ENCODE results near the gene MCTP1.

The MCTP1 gene

DNA sequence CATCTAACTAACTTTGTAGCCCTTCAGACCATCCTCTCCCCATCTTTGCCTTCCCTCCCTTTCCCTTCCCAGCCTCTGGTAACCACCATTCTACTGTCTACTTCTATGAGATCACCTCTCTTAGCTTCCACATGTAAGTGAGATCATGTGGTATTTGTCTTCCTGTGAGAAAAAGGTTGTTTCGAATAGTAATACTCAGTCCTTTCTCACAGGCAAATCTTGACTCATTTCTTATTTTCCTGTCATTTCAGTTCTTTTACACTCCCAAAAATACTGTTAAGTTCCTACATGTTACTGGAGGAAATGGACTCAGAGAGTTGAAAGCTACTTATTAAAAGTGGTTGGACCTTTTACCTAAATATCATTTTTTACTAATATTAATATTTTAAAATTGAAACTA is 584.3 kb downstream of the MCTP1 start:
- no peak overlapping the region for H3K4me3 ChIP-seq (replicated peaks; ENCODE audit: low read depth, low read length)
- no peak for DNase-seq (ENCODE audit: low read depth)
- TF ChIP-seq, protein P1, sequence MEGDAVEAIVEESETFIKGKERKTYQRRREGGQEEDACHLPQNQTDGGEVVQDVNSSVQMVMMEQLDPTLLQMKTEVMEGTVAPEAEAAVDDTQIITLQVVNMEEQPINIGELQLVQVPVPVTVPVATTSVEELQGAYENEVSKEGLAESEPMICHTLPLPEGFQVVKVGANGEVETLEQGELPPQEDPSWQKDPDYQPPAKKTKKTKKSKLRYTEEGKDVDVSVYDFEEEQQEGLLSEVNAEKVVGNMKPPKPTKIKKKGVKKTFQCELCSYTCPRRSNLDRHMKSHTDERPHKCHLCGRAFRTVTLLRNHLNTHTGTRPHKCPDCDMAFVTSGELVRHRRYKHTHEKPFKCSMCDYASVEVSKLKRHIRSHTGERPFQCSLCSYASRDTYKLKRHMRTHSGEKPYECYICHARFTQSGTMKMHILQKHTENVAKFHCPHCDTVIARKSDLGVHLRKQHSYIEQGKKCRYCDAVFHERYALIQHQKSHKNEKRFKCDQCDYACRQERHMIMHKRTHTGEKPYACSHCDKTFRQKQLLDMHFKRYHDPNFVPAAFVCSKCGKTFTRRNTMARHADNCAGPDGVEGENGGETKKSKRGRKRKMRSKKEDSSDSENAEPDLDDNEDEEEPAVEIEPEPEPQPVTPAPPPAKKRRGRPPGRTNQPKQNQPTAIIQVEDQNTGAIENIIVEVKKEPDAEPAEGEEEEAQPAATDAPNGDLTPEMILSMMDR (IDR thresholded peaks at IDR 0.05; ENCODE audit: low read length, missing control alignments): no peak

DNA sequence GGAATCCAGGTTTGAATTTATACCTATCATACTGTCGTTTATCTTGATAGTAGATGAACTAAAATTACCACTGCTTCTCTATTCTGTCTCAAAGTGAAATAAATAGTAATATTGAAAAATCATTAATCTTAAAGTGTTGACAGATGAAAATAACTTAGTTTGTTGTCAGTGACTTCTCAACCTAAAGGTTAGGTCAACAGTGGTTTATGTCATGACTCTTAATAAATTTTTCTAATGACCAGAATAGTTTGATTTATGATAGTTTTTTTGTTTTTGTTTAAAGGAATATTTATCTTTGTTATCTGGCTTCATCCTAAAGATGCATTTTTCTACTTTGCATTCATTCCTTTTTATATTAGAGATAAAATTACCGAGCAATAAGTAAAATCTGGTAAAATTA is 585.3 kb downstream of the MCTP1 start:
- TF ChIP-seq, protein P1 (IDR thresholded peaks at IDR 0.05; ENCODE audit: low read length, missing control alignments): no peak
- no peak for DNase-seq (ENCODE audit: low read depth)
- no peak overlapping the region for H3K4me3 ChIP-seq (replicated peaks; ENCODE audit: low read depth, low read length)

DNA sequence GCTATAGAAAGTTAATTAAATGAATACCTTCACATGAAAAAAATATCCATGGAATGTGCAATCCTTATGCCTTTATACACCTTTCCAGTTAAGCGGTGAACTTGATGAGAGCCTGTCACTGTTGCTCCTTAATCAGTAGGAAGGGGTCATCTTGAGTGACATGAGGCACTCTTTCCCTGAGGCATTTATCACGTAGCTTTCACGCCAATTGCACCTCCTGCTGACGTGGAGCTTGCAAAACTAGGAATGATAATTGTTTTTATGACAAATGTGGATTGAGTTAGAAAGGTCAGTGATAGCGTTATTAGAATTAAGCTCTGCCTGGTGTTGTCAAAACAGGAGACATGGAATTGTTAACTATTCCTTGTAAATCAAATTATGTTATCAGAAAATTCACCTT is 586.7 kb downstream of the MCTP1 start:
- no peak for DNase-seq (ENCODE audit: low read depth)
- no peak overlapping the region for H3K4me3 ChIP-seq (replicated peaks; ENCODE audit: low read depth, low read length)
- TF ChIP-seq, protein P1 (IDR thresholded peaks at IDR 0.05; ENCODE audit: low read length, missing control alignments): no peak

DNA sequence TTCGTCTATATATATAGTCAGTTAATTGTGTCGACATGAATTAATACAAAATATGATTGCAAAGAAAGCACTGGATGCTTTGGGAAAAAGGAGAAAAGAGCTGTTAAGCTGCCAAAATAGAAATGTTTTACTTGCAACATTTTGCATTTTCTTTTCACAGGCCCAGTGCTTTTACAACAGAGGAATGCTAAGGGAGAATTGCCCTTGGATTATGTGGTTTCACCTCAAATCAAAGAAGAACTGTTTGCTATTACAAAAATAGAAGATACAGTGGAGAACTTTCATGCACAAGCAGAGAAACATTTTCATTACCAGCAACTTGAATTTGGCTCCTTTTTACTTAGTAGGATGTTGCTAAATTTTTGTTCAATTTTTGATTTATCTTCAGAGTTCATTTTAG is 590.2 kb downstream of the MCTP1 start:
- TF ChIP-seq, protein P1 (IDR thresholded peaks at IDR 0.05; ENCODE audit: low read length, missing control alignments): no peak
- no peak for DNase-seq (ENCODE audit: low read depth)
- no peak overlapping the region for H3K4me3 ChIP-seq (replicated peaks; ENCODE audit: low read depth, low read length)

DNA sequence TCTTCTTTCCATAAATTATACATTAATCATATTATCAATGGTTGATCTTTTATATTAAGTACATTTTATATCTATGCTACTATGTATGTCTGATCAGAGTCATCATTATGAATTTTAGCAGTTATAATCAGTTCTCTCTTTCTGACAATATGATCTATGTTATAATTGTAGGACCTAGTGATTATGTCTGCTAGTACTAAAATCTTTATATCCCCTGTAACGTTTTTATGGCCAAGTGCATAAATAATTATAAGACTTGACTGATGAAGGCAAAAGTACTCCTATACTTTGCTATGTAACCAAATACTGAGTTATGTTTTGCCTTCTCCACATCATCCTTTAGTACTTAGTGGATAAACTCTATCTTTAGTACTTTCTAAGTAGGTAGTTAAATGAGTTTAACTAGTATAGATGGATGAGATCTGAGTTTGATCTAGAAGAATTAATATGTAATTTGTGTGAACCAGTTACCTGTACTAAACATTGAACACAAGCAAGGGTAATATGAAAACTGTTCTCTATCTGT is 591.0 kb downstream of the MCTP1 start:
- H3K4me3 ChIP-seq (replicated peaks; ENCODE audit: low read depth, low read length): no peak overlapping the region
- no peak for DNase-seq (ENCODE audit: low read depth)
- TF ChIP-seq, protein P1 (IDR thresholded peaks at IDR 0.05; ENCODE audit: low read length, missing control alignments): no peak

DNA sequence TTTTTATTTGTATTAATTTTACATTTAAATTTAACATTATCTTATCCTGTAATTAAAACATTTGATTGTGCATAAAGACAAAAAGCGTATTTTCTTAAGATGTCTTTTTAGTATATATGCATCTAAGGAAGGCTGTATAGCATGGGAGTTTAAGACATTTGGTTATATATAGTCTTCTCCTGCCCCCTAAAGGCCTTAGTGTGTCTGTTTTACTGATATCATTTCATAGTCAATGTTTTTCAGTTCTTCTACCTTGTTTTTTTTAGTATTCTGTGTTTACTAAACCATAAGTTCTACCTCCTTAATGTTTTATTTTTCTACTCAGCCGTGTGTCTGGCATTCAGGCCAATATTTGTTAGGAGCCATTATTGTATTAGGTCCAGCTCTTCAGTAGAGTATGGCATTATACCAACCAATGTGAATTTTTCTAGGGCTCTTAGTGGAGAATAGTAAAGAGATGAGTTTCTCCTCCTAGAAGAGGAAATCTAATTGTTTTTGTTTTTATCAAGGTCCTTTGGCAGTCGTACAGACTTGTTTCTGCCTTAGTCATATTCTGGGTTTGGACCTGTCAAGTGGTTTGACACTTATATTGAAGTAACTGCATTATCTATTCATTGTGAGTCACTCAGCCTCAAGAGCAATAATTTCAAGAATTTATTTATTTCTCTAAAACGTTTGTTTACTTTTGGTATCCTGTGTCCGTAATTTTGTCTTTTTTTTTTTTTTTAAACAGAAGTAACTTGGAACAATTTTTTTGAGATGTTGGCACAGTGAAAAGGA is 591.7 kb downstream of the MCTP1 start:
- TF ChIP-seq, protein P1 (IDR thresholded peaks at IDR 0.05; ENCODE audit: low read length, missing control alignments): peak; percentile 48
- DNase-seq (ENCODE audit: low read depth): peak; percentile 91
- no peak overlapping the region for H3K4me3 ChIP-seq (replicated peaks; ENCODE audit: low read depth, low read length)

DNA sequence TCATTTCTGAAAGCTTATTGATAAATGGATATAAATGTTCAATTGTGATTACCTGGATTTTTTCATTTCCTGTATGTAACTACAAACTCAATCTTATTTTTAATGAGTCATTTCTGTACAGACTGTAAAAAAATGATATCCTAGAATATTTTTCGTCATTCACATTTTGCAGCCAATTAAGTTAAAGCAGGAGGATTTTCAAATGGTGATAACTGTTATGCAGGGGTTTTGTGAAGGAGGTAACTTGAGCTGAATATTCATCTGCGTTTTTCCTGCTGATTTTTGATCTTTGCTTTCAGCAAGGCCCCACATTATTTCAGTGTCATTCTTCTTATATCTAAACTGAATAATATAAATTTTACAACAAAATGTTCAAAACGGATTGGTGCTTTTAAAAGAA is 592.3 kb downstream of the MCTP1 start:
- no peak for DNase-seq (ENCODE audit: low read depth)
- TF ChIP-seq, protein P1 (IDR thresholded peaks at IDR 0.05; ENCODE audit: low read length, missing control alignments): no peak
- H3K4me3 ChIP-seq (replicated peaks; ENCODE audit: low read depth, low read length): peak overlapping the region; percentile 6
